K562 treated with DMSO at 1 percent for 24 hours (cell line): ENCODE measurements around the gene RNF207. TPM values are rescaled to one million over a fixed set of nuclear protein-coding genes. Genes with fewer than 3 reads are reported as not detected.

ENCODE experiments used
- total RNA-seq: library from RNA; unstranded; fragments of 300-600 nt; gene quantifications from 2 replicates; pipeline ENCODE4 v1.2.3, GENCODE V29; 2022; ENCODE audit warnings: low read depth; ENCODE audit not compliant: insufficient read depth

RNF207 gene
- total RNA-seq, result 13.2 and 13.6 TPM in 2 replicates

DNA sequence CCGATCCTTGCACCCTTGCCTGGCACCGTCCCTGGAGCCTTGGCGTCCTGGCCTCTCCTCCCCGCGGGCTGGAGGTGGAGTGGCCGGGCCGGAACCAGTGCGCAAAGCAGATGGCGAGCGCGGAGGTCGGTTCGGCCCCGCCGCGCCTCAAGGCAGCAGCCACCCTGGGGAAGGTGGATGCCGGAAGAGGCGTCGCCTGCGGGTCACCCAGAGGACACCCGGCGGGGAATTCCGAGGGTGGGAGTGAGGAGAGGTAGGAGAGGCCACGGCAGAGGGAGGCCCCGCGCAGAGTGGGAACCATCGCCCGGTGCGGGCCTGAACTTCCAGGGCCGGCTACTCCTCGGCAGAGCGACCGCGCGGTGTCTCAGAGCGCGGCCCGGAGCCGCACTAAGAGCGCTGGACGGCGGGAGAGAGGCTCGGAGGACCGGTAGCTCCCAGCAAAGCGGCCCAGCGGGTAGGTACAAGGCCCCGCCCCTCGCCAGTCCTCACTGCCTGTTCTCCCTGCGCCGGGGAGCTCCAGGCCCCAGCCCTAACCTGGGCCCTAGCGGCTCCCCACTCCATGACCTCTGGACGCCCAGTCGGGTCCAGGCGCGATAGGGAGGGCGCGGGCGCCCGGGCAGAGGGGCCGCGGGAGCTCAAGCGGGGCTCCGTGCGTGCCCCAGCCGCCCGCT lies at the start of gene RNF207:
Gene RNF207, plus strand, starts transcription at position 271 of the 671 bp plus-strand sequence. CDS start 417 bp downstream, outside the sequence.

GRCh38 chr1:6180268-6180706 lies 25.6 kb upstream of the RNF207 start, which contains the start of gene CHD5:
Gene CHD5 (minus strand): TSS chr1:6180321. CDS start chr1:6180023, 298 bp downstream.

GRCh38 chr1:6199298-6200187 lies 6.4 kb upstream of the RNF207 start, which contains the start of gene RPL22:
Gene RPL22 (minus strand): TSS chr1:6199595. CDS start chr1:6199573, 22 bp downstream.

DNA sequence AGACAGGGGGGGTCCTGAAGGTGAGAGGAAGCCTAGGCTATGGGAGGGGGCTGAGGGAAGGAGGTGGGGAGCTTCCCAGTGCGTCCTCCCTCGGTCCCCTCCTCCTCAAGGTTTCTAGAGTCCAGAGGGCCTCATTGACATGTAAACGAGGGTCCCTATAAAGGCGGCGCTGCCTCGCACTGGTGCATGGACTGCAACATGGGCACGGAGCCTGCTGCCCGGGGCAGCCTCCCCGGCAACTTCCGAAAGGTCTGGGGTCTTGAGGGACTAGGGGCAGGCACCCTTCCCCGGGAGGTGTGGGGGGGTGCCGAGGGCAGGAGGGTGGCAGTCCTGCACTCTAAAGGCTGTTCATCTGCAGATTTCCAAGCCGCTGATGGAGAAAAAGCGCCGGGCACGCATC lies 38.1 kb downstream of the RNF207 start, which contains the start of gene HES3:
Gene HES3, plus strand, starts transcription at position 187 of the 400 bp plus-strand sequence. Its CDS starts 187 bp downstream, at position 374.

GRCh38 chr1:6260961-6261614 lies 55.2 kb downstream of the RNF207 start, which contains the start of gene GPR153:
Gene GPR153 (minus strand): TSS chr1:6261098. CDS start chr1:6254905, 6,193 bp downstream.

Other genes with a start within 250 kb of the RNF207 start
- 23.1 and 23.7 TPM in 2 replicates for gene NPHP4, start 213.7 kb upstream of the RNF207 start, total RNA-seq
- gene KCNAB2, start 160.2 kb upstream of the RNF207 start, total RNA-seq, result 30.7 and 32.0 TPM in 2 replicates
- 0.06 and 0.12 TPM in 2 replicates for gene CHD5, start 25.8 kb upstream of the RNF207 start, total RNA-seq
- 280 and 312 TPM in 2 replicates for gene RPL22, start 6.5 kb upstream of the RNF207 start, total RNA-seq
- gene ICMT, start 29.8 kb downstream of the RNF207 start, total RNA-seq, result 54.5 and 57.7 TPM in 2 replicates
- gene HES3, start 38.1 kb downstream of the RNF207 start, total RNA-seq, result not detected in 2 replicates
- 3.0 and 3.2 TPM in 2 replicates for gene GPR153, start 55.0 kb downstream of the RNF207 start, total RNA-seq
- 86.2 and 97.4 TPM in 2 replicates for gene ACOT7, start 187.6 kb downstream of the RNF207 start, total RNA-seq
- gene HES2, start 213.8 kb downstream of the RNF207 start, total RNA-seq, result not detected in 2 replicates
- gene ESPN, start 218.7 kb downstream of the RNF207 start, total RNA-seq, result 4.8 and 7.7 TPM in 2 replicates